CMK (cell line): ENCODE measurements around the gene ADD3.

Experiments used
- DNase-seq: peaks from one replicate; pipeline ENCODE4 v3.0.0-alpha.2; 2010; ENCODE audit warnings: low read depth

The ADD3 gene

DNA sequence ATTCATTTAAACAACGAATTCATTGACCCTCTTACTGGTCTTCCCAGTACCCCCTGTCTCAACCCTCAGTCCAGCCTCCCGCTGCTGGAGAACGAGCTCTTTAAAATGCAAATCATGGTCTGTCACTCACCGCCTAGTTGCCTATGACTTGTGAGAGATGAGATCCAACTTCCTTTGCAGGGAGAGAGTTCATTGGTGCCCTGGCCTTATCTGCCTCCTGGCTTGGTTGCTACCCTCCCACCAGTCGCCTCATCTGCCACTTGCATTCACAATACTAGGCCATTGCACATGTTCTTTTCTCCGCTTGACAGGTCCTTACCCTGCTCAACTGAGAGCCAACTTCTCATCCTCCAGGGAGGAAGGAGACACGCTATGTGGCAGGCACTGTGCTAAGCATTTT, 145.6 kb downstream of the ADD3 start:
- no peak for DNase-seq

DNA sequence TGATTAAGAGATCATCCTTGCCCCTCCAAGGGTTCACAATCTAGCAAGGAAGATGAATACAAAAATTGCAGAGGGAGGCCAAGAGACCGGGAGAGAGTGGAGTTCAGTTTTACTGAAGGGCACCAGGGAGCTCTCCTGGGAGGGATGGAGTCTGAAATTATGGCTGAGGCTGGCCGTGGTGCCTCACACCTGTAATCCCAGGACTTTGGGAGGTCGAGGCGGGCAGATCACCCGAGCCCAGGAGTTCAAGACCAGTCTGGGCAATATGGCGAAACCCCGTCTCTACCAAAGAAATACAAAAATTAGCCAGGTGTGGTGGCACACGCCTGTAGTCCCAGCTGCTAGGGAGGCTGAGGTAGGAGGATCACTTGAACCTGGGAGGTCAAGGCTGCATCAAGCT, 148.3 kb downstream of the ADD3 start:
- no peak for DNase-seq

DNA sequence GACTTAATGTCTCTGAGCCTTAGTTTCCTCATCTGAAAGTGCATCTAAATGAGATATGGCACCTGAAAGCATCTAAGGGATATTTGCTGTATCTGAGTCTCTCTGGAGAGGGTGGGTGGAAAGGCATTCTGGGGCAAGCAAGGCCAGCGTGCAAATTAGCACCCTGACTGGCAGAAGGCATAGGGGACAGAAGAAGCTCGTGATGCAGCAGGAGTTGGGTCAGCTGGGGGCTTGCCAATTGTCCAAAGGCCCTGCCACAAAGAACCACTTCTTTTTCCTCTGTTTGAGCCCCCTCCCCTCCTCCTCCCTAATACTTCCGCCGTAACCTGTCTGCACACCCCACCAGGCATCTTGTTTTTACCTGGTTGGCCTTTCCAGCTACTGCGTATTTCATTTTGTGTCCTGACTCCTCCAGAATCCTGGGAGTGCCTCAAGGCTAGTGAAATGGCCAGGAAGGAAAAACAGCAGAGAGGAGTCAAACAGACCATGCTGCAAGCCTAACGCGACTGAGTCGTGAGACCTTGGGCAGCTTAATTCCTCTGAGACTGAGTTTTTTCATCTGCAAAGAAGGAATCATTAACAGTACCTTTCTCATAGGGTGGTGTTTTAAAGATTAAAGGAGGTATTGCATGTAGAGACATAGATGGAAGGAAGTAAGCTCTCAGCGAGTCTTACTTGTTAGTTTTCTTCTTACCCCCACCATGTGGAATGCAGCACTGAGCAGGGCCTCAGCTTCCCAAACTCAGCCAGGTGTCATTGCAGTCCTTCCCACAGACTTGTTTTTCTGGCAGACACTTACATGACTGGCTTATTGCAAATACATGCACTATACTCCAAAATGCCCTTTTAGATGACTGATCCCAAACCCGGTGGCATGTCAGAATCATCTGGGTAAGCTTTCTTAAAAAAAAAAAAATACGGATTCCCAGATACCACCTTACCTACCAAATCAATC, 150.5 kb downstream of the ADD3 start:
- no peak for DNase-seq

DNA sequence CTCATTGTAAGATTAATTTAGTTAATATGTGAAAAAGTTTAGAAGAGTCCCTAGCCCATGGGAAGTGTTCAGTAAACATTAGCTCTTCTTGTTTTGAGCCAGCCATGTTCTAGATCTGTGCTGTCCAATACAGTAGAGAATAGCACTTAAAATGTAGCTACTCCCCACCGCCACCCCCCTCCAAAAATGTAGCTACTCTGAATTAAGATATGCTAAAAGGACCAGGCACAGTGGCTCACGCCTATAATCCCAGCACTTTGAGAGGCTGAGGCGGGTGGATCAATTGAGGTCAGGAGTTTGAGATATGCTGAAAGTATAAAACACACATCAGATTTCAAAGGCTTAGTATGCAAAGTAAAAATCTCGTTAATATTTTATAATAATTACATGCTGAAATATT, 152.3 kb downstream of the ADD3 start:
- no peak for DNase-seq

DNA sequence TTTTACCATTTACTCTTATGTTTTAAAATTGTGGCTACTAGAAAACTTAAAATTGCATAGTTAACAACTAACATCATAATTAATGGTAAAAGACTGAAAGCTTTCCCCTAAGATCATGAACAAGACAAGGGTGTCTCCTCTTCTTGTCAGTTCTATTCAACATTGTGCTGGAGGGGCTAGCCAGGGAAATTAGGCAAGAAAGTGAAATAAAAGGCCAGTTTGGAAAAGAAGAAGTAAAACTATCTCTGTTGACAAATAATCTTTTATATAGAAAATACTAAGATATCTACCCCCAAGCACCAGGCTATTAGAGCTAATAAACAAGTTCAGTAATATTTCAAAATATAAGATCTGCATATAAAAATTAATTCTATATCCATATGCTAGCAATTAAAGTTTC, 152.7 kb downstream of the ADD3 start:
- DNase-seq, result no peak

DNA sequence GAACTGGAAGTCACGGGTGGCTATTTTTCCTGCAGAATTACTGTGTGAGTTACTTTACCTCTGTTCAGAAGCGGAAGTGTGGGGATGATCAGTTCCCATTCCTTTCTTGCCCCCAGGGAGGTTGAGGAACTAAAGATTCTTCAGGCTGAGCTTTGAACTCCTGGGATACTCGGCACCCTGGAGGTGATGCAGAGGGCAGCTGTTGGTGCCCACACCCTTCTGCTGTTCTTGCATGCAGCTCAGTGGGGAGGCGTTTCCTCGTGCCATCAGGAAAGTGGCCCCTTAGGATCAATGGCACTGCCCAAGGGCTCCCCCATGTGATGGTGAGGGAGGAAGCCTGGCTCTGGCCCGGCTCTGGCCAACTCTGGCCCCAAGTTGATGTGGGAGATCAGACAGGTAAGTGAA, 155.0 kb downstream of the ADD3 start:
- no peak for DNase-seq

DNA sequence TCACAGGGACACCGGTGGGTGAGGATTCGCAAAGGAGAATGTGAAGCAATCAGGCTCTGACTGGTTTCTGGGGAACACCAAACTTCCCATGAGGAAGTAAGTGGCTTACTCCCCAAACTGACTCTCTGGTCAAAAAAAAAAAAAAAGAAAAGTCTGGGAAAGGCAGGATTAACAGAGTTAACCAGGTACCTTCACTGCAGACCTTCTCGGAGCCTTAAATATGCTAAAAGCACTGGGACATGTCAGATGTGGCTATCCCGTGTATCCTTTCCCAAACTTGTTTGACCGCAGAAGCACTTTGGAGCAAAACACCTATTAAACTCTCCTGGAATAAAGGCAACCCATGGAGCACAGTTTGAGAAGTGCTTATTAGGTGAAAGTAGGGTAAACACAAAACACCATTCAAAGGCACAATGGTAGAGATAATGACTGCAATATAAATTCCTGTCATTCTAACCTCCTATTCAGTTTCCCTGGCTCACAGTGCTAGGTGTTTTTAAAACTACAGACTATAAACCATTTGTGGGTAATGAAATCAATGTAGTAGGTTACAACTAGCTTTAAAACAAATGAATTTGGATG, 155.5 kb downstream of the ADD3 start:
- no peak for DNase-seq

DNA sequence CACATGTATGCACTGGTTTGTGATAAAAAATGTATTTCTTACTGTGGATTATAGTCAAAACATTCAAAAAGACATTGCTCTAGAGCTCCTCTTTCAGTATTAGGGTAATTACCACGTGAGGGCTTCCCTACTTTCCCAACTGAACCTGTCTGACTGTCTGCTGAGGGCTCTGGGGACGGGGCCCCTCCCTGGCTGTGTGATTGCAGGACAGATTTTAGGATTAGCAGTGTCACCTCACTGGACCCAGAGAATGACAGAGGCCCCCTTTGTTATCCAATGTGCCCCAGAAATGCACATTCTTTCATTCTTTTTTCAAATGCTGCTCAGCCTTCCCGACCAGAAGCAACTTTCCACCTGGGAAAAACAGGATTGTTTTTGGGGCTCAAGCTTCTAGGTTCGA, 156.1 kb downstream of the ADD3 start:
- no peak for DNase-seq

DNA sequence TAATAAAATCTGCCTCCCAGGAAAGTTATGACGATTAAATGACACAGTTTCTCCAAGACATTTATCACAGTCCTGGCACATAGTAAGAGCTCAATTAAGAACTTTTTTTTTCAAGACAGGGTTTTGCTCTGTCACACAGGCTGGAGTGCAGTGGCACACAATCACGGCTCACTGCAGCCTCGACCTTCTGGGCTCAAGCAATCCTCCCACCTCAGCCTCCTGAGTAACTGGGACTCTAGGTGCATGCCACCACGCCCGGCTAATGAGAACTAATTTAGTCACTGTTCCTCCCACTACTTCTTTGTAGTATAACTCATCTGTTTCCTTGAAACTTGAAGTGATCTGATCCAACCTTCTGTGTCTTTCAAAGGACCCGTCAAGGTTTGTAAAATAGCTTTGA, 157.5 kb downstream of the ADD3 start:
- no peak for DNase-seq

DNA sequence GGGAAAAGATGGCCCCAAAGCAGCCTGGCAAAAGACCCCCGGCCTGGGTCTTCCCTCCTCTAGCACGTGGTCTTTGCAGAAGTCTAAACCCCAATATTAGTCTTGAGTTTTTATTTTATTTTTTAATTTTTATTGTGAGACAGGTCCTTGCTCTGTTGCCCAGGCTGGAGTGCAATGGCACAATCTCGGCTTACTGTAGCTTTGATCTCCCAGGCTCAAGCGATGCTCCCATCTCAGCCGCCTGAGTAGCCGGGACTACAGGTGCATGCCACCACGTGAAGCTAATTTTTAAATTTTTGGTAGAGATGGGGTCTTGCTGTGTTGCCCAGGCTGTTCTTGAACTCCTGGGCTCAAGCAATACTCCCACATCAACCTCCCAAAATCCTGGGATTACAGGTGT, 159.4 kb downstream of the ADD3 start:
- DNase-seq, result no peak

DNA sequence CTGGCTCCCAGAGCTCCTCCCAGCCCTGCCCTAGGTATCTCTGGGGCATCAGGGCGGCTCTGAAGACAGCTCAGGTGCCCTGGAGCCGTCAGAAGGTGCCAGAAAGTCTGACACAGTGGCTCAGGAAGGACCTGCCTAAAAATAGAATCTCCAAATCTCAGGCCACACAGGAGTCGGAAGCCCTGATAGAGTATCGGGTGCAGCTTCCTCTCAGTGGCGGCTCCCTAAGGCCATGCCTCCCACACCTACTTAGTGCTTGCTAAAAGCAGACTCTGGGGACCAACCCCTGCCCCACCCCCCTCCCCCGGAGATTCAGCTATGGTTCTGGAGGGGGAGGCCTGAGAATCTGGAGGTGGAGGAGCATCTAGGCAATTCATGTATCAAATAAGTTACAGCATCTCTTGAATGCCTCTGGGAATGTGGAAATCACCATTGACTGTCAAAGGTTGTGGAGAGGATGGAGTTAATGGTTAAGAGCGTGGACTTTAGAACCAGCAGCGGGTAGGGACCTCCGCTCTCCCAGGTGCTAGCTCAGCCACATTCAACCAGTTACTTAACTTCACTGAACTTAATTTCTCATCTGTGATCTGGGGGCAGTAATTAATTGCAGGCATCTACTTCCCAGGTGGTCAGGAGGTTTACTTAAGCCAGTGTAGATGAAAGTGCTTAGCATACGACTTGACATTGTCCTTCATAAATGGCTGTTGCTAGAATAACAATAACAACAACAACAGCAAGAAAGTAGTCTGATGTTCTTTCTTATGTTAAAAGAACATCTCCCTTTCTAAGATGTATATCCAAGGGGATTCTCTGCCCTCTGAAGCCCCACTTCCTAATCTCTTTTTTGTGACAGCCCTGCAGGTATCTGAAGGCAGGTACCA, 161.1 kb downstream of the ADD3 start:
- DNase-seq, result no peak

DNA sequence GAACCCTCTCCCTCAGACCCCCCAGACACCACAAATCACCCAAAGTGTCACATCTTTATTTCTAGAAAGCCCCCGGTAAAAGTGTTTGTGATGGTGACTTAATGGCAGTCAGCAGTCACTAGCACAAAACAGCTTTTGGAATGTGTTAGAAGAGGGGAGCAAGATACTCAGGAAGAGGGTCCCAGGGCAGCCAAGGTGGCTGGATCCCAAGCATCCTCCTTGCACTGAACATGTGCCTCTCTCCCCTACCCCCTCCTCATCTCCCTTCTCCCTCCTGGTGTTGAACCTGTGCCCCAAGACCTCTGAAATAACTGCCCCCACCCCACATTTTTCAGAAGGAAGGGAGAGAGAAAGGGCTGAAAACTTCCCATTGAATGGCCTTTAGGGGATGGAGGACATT, 161.8 kb downstream of the ADD3 start:
- DNase-seq, result no peak

DNA sequence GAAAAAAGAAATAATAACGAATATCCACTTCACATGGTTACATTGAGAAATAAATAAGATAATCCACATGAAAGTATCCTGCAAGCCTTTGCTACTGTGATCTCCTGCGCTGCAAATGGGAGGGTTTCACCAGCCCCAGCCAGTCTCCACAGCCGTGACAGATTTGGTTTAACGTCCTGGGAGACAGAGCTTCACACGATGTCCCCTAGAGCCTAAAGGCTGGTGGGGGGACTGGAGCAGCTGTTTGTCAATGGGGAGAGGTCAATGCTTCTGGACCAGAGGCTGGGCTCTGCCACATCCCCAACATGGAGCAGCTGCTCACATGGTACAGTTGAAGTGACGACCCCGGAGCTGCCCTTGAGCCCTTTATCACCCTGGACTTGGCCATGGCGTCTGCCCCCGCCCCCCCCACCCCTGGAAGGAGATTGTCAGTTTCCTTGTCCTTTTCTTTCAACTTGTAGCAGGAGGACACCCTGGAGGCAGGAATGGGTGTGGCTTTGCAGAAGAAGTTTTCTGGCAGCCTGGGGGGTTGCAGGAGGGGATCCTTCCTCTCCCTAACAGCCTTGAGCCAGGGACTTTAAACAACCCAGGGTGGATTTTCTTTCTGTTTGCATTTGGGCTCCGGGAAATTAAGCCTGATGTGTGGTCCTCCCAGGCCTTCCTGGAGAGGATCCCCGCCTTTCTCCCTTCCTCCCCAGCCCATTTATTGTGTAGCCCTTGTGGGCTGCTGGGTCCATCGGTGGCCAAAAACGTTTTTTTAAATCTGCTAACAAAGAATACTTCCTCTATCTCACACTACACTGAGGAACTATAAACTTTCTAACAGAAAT, 162.6 kb downstream of the ADD3 start:
- no peak for DNase-seq

DNA sequence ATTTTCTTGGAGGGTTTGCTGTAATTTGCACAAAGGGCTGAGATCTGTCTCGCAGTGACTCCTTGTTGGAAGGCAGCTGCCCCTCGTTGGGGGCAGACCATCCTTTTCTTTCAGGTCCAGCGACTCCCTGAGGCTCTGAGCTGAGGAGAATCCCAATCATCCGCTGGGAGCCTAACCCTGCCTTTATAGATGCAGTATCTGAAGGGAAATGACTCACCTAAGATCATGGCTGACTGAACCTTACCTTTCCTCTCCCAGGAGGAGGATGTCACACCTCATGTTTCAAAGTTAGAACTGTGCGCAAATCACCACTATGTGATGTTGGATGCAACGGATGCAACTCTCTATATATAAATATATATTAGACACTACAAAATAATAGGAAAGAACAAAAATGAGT, 163.2 kb downstream of the ADD3 start:
- DNase-seq, result no peak

DNA sequence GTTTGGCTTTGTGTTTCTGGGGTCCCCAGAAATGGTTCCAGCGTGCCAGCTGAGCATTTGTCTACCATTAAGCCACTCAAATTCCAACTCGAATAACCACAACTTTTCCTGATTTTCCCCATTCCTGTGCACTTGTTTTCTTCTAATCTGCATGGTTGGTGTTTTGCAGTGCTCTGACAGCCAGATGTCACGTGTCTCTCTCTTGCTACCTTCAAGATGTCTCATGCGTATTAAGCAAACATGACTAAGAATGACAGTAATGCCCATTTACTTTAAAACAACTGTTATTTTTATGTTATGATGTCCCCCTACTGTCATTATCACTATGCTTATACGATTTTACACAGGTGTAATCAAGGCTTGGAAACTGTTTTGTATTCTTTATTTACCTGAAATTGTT, 164.4 kb downstream of the ADD3 start:
- DNase-seq, result no peak

DNA sequence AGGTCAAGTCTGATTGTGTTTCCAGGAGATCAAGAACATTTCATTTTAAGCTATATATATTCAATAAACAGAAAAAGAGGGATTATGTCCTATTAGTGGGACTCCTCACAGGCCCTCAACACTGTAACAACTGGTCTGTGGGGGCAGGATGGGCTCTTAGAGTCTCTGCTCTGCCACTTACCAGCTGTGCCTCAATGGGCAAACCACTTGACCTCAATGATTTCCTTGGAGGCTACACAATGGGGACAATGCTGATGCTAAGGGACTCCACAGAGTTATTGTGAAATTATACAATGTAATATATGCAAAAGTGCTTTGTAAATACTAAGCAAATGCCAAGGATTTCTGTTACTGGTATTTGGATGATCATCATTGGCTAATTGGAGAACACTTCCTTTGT, 166.4 kb downstream of the ADD3 start:
- no peak for DNase-seq

DNA sequence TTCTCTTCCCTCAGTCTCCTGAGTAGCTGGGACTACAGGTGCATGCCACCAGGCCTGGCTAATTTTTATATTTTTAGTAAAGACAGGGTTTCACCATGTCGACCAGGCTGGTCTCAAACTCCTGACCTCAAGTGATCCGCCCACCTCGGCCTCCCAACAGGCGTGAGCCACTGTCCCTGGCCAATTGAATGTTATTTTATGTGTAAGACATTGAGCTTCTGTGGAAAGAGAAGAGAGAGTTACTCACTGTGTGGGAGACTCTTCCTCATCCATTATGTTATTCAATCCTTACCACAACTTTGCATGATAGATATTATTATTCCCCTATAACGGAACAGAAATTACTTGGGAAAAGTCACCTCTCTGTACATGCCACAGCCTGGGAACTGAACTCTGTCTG, 167.0 kb downstream of the ADD3 start:
- no peak for DNase-seq

DNA sequence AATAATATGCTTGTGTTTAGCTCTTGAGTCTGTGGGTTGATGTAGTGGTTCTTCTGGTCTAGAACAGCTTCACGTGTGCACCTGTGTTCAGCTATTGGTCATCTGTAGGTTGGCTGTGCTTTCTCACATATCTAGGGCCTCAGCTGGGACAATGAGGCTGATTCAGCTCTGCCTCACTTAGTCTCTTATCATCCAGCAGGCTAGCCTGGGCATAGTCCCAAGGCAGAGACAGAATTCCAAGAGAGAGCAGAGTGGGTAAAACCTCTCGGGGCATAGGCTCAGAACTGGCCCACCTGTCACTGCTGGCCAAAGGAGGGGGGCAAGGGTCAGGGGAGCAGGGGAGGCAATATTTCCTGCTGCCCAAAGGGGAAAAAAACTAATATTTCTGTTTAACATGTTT, 167.6 kb downstream of the ADD3 start:
- no peak for DNase-seq

DNA sequence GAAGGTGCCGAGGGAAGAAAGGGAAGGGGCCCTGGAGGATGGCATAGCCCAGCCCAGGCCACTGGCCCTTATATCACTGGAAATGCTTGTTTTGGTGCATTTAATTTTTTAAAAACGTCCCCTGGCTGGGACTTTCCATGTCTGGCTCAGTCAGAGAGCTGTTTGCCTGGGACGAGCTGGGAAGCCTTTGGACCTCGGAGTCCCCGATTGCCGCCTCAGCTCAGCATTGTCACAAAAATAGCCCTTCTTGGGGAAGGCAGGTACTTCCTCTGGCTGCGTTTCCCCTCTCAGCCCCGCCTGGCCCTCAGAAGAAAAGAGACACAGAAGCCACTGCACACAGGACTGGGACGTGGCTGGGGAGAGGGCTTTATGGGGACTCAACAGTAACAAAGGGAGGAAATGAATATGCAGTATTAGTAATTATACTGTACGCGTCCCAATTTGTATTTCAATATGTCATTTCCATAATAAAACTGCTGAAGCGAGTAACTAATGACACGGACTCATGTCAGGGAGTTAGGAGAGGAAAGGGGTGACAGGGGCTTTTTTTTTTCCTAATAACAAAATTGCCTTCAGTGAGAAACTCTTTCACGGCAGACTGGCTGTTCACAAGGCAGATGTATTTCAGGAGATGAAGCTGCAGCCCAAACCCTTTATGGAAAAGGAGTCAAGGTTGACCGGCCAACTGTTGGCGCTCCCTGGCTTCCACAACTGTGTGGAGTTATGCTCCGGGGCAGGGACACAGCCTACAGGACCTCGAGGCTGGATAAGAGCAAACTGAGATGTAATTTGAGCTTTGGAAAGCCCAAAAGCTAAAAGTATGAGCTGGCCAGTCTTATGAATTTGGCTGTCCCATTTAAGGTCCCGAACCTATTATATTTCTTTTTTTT, 168.6 kb downstream of the ADD3 start:
- no peak for DNase-seq

DNA sequence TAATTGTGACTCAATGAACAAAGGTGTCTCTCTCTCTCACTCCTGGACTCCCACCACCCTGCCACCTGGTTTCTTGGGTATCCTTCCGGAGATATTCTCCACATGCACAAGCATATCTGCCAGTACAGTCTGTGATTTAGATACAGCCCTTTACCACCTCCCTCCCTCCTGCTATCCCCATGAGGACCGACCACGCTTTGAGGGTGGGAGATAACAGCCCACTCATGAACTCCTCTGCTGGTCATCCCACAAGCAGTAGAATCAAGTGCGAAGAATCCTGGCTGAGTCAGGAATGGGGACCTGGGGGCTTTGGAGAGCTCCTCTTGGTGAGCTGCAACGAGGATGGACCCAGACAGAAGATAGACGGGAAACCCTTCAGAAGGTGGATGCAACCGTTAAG, 171.4 kb downstream of the ADD3 start:
- DNase-seq, result no peak

DNA sequence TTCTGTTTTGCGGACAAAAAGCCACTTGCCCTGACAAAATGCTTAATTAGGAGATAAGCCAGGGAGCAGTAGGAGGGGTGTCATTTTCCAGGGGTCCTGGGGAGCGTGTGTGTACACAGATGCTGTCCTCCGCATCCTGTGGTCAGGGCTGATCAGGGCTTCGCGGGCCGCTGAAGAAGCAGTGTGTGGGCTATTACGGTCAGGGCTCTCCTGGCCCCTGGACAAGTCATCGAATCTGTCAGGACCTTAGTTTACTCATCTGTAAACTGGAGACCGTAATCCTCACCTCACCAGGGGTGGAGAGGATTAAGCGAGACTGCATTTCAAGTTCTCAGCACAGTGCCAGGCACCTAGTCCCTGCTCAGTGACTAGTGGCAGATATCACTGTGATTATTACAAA, 173.7 kb downstream of the ADD3 start:
- DNase-seq, result no peak
